Lower leg skin (tissue), 4 donors: ENCODE measurements around the gene SERINC5. TPM values are rescaled to one million over a fixed set of nuclear protein-coding genes. Genes with fewer than 3 reads are reported as not detected.

Source experiments
- DNase-seq, 2 donors: peaks; one replicate each; pipeline ENCODE4 v3.0.0-alpha.2; 2019; ENCODE audit warnings: low spot score in 2 of 2
- H3K4me3 ChIP-seq: fragments of 200-600 bp; sonication (generic); 2 replicates; pipeline ENCODE4 v1.5.1; 2017; ENCODE audit warnings: mild to moderate bottlenecking, low read depth; ENCODE audit not compliant: poor library complexity, severe bottlenecking
- CTCF ChIP-seq, 3 donors: fragments of 450-650 bp; IDR thresholded peaks; one replicate each; pipeline ENCODE4 v1.5.1; 2016; ENCODE audit warnings: antibody characterized with exemption in 3 of 3, mild to moderate bottlenecking in 3 of 3, moderate library complexity in 2 of 3
- POLR2A ChIP-seq, 2 donors: fragments of 450-650 bp; IDR thresholded peaks; one replicate each; pipeline ENCODE4 v1.6.1; 2016 to 2017; ENCODE audit warnings: antibody characterized with exemption in 2 of 2, mild to moderate bottlenecking in 1 of 2, moderate library complexity in 1 of 2
- WGBS, 2 donors: methylation state at CpG; one replicate each; pipeline ENCODE4 v1.1.5; 2018; 5-methylcytosine and 5-hydroxymethylcytosine counted together
- intact Hi-C: fragments of 100-400 bp; cut with DNase I; formaldehyde crosslinking; loops from one replicate; pipeline ENCODE4 v1.15.0; 2023; ENCODE audit warnings: low total_unique reads
- total RNA-seq, 4 donors: library from RNA; depleted of rRNA; stranded (reverse); fragments of >200 nt; gene quantifications; one replicate each; pipeline ENCODE4 v1.1.0, GENCODE V29; 2016

SERINC5 gene
- total RNA-seq, 4 donors from 2014 or later = 49.6 to 61.4 (median 56.3) TPM

DNA sequence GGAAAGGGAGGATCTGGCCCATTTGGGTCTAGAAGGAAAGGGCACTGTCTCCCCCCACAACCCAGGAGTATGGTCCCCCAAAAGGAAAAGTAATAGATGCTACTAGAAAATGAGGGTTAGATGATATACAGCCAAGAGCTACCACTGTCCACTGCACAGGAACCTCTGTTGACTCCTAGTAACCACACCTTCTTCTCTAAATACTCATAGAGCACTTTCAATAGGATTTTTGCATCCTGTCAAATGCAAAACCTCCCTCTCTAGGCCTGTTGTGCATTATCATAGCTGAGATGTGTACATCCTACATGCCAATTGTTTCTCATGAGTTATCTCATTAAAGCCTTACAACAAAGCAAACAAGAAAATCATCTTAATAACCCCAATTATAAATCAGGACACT lies 153.9 kb downstream of the SERINC5 start:
- no peak overlapping the region for H3K4me3 ChIP-seq
- TF ChIP-seq POLR2A (IDR thresholded peaks at IDR 0.05) = no peak
- no peak for TF ChIP-seq CTCF (IDR thresholded peaks at IDR 0.05)
- intact Hi-C loops = no loop called here

GRCh38 chr5:80097451-80097850 lies 158.4 kb downstream of the SERINC5 start:
- intact Hi-C loops = loop anchor here (10.0 kb wide), 1 partner anchor 177 kb away; no protein-coding TSS in a partner anchor
- DNase-seq = no peak
- no peak overlapping the region for H3K4me3 ChIP-seq
- 91% methylated on average over 10 of the region's 10 CpGs for WGBS, 2 donors
- no peak for TF ChIP-seq POLR2A (IDR thresholded peaks at IDR 0.05)
- TF ChIP-seq CTCF (IDR thresholded peaks at IDR 0.05) = no peak

More for the DNA sequence above, 153.9 kb downstream of the SERINC5 start:
- no peak for DNase-seq

GRCh38 chr5:80094236-80094738 lies 161.6 kb downstream of the SERINC5 start:
- TF ChIP-seq CTCF (IDR thresholded peaks at IDR 0.05) (no peak), POLR2A (IDR thresholded peaks at IDR 0.05) (no peak)
- intact Hi-C loops = loop anchor here (2.0 to 10.0 kb wide), 2 partner anchors 181 to 213 kb away; no protein-coding TSS in a partner anchor
- DNase-seq = no peak
- WGBS, 2 donors = 72% methylated on average over 5 of the region's 5 CpGs
- H3K4me3 ChIP-seq = no peak overlapping the region

DNA sequence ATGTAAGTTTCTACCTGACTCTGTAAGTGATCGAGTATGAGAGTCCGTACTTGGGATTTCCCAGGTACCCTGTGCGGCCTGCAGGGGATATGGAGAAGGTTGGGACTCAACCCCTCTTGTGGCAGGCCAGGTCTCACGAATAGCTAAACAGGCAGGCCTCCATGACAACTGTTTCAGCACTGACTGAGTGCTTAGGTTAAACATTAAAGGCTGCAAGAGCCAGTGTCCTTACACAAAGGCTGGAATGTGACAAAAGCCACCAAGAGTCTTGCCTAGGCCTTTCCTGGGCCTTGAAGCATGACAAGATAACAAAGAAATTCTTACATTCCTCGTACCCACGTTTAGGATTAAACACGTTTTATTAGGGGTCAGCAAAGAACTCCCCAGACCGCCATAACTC lies 162.1 kb downstream of the SERINC5 start:
- 72 to 79% methylated on average over 8 of the region's 8 CpGs for WGBS, 2 donors
- H3K4me3 ChIP-seq = no peak overlapping the region
- no peak for DNase-seq
- no peak for TF ChIP-seq POLR2A (IDR thresholded peaks at IDR 0.05)
- TF ChIP-seq CTCF (IDR thresholded peaks at IDR 0.05) = no peak
- intact Hi-C loops = loop anchor here (2.0 to 10.0 kb wide), 2 partner anchors 181 to 213 kb away; no protein-coding TSS in a partner anchor

GRCh38 chr5:80092486-80093107 lies 163.3 kb downstream of the SERINC5 start:
- no peak for TF ChIP-seq CTCF (IDR thresholded peaks at IDR 0.05)
- no peak for TF ChIP-seq POLR2A (IDR thresholded peaks at IDR 0.05)
- intact Hi-C loops = loop anchor here (10.0 kb wide), 1 partner anchor 182 kb away; no protein-coding TSS in a partner anchor
- DNase-seq = no peak
- 87 to 90% methylated on average over 8 of the region's 8 CpGs for WGBS, 2 donors
- no peak overlapping the region for H3K4me3 ChIP-seq
